IMR-90 (cell line): ENCODE results near the gene PCDHGA4. TPM values are rescaled to one million over a fixed set of nuclear protein-coding genes. Genes with fewer than 3 reads are reported as not detected.

ENCODE experiments used
- ATAC-seq: fragments of 200-7000 bp; cut with Tn5 transposase; 2 replicates; pipeline ENCODE4 v1.9.1; 2020; ENCODE audit warnings: low read depth, mild to moderate bottlenecking, moderate library complexity
- BruUV-seq: library from RNA; stranded (reverse); fragments of 400-500 nt; replicated peaks from 2 replicates; lab custom pipeline; 2021; lab: Mats Ljungman, UMichigan
- CTCF ChIA-PET: fragments of 300-600 bp; formaldehyde crosslinking; extraction: SDS; loops from one replicate; lab custom pipeline; 2021; ENCODE audit warnings: antibody characterized with exemption; lab: Yijun Ruan, JAX
- POLR2A ChIA-PET: fragments of 300-600 bp; sonication (Branson Sonifier 250); formaldehyde crosslinking; loops from one replicate; lab custom pipeline; 2022; ENCODE audit warnings: antibody characterized with exemption; ENCODE audit not compliant: unreplicated experiment; lab: Charles Lee
- DNase-seq: peaks from one replicate; pipeline ENCODE4 v3.0.0; 2013
- H2AFZ ChIP-seq: replicated peaks from 2 replicates; pipeline ENCODE3; 2013; ENCODE audit warnings: low read length, mild to moderate bottlenecking; ENCODE audit not compliant: poor library complexity
- H2AK5ac ChIP-seq: 2 replicates; pipeline ENCODE4 v1.6.1; 2013; ENCODE audit warnings: low read depth, low read length, inconsistent platforms
- H2AK9ac ChIP-seq: replicated peaks from 2 replicates; pipeline ENCODE3; 2013; ENCODE audit warnings: mild to moderate bottlenecking, low read depth, low read length, moderate library complexity; ENCODE audit not compliant: poor library complexity
- H2BK120ac ChIP-seq: 2 replicates; pipeline ENCODE4 v1.6.1; 2013; ENCODE audit warnings: low read depth, low read length, inconsistent platforms
- H2BK15ac ChIP-seq: 3 replicates; pipeline ENCODE4 v1.6.1; 2013; ENCODE audit warnings: low read depth, low read length, inconsistent platforms
- H2BK20ac ChIP-seq: 2 replicates; pipeline ENCODE4 v1.6.1; 2013; ENCODE audit warnings: low read depth, mild to moderate bottlenecking, inconsistent platforms, low read length, moderate library complexity
- H2BK5ac ChIP-seq: 2 replicates; pipeline ENCODE4 v1.6.1; 2013; ENCODE audit warnings: mild to moderate bottlenecking, low read depth, low read length, inconsistent platforms; ENCODE audit not compliant: poor library complexity, severe bottlenecking
- H3K14ac ChIP-seq: replicated peaks from 2 replicates; pipeline ENCODE4 v1.6.1; 2013; ENCODE audit warnings: low read depth, low read length, inconsistent platforms
- H3K18ac ChIP-seq: 2 replicates; pipeline ENCODE4 v1.6.1; 2013; ENCODE audit warnings: low read depth, low read length, control low read depth
- H3K23ac ChIP-seq: 2 replicates; pipeline ENCODE4 v1.6.1; 2013; ENCODE audit warnings: low read depth, low read length, inconsistent platforms
- H3K27ac ChIP-seq: 2 replicates; pipeline ENCODE4 v1.5.1; 2013; ENCODE audit warnings: mild to moderate bottlenecking, control low read depth, low read length; ENCODE audit not compliant: insufficient read depth
- H3K27me3 ChIP-seq: 2 replicates; pipeline ENCODE4 v1.6.1; 2013; ENCODE audit warnings: low read length; ENCODE audit not compliant: control insufficient read depth, insufficient read depth
- H3K36me3 ChIP-seq: 2 replicates; pipeline ENCODE4 v1.6.1; 2013; ENCODE audit warnings: low read length, mixed read lengths; ENCODE audit not compliant: control insufficient read depth, insufficient read depth
- H3K4ac ChIP-seq: 2 replicates; pipeline ENCODE4 v1.6.1; 2013; ENCODE audit warnings: low read depth, low read length, inconsistent platforms
- H3K4me1 ChIP-seq: 2 replicates; pipeline ENCODE4 v1.6.1; 2013; ENCODE audit warnings: low read length, mixed read lengths; ENCODE audit not compliant: control insufficient read depth, insufficient read depth
- H3K4me2 ChIP-seq: 2 replicates; pipeline ENCODE4 v1.6.1; 2013; ENCODE audit warnings: low read depth, mild to moderate bottlenecking, control low read depth, low read length, moderate library complexity
- H3K4me3 ChIP-seq: 2 replicates; pipeline ENCODE4 v1.5.1; 2013; ENCODE audit warnings: low read depth, mild to moderate bottlenecking, control low read depth, low read length, moderate library complexity; ENCODE audit not compliant: insufficient read depth
- H3K56ac ChIP-seq: 2 replicates; pipeline ENCODE4 v1.6.1; 2013; ENCODE audit warnings: low read length, inconsistent platforms; ENCODE audit not compliant: insufficient read depth; ENCODE audit errors: extremely low read depth
- H3K79me1 ChIP-seq, 2 experiments: 2 replicates each; pipeline ENCODE4 v1.6.1; 2013; ENCODE audit warnings: low read length in 2 of 2, inconsistent platforms in 1 of 2, low read depth in 1 of 2
- H3K9ac ChIP-seq: 2 replicates; pipeline ENCODE4 v1.6.1; 2013; ENCODE audit warnings: low read depth, low read length, control low read depth
- H3K9me1 ChIP-seq: 2 replicates; pipeline ENCODE4 v1.6.1; 2013; ENCODE audit warnings: low read length, inconsistent platforms; ENCODE audit not compliant: insufficient read depth
- H3K9me3 ChIP-seq: 2 replicates; pipeline ENCODE4 v1.6.1; 2013; ENCODE audit warnings: low read length; ENCODE audit not compliant: control insufficient read depth, insufficient read depth
- H4K20me1 ChIP-seq: 2 replicates; pipeline ENCODE4 v1.6.1; 2013; ENCODE audit warnings: low read length, inconsistent platforms; ENCODE audit not compliant: insufficient read depth
- H4K5ac ChIP-seq: 2 replicates; pipeline ENCODE4 v1.6.1; 2013; ENCODE audit warnings: mild to moderate bottlenecking, low read depth, low read length, control low read depth
- H4K8ac ChIP-seq, 2 experiments: 2 replicates each; pipeline ENCODE4 v1.6.1; 2013; ENCODE audit warnings: low read depth in 2 of 2, low read length in 2 of 2, control low read depth in 1 of 2, inconsistent platforms in 1 of 2
- H4K91ac ChIP-seq: 2 replicates; pipeline ENCODE4 v1.6.1; 2013; ENCODE audit warnings: low read depth, low read length, inconsistent platforms; ENCODE audit not compliant: insufficient read depth
- BHLHE40 ChIP-seq: fragments of 150-350 bp; IDR thresholded peaks from 2 replicates; pipeline ENCODE4 v1.6.1; 2016; ENCODE audit warnings: mild to moderate bottlenecking, low read depth, low read length
- WGBS, 2 experiments: methylation state at CpG; one replicate each; pipeline versions ENCODE4 v1.1.5 to v1.1.7; 2013; ENCODE audit warnings: missing lambda C conversion rate in 2 of 2; ENCODE audit not compliant: insufficient read length in 1 of 2; ENCODE audit errors: extremely low coverage in 2 of 2; 5-methylcytosine and 5-hydroxymethylcytosine counted together
- dilution Hi-C: fragments of 300-500 bp; cut with HindIII; formaldehyde crosslinking; loops from one replicate; pipeline ENCODE4 v1.14.3; 2018; ENCODE audit warnings: low sequenced_read_pairs; ENCODE audit not compliant: unreplicated experiment
- in situ Hi-C: fragments of 300-500 bp; cut with MboI; formaldehyde crosslinking; loops from 3 replicates; pipeline ENCODE4 v1.14.3; 2019; ENCODE audit warnings: low sequenced_read_pairs, inconsistent platforms, mixed read lengths
- intact Hi-C: fragments of 100-400 bp; cut with micrococcal nuclease; formaldehyde crosslinking; loops from 2 replicates; pipeline ENCODE4 v1.10.0; 2022
- polyA plus RNA-seq, 3 experiments: library from polyadenylated mRNA; depleted of rRNA; stranded (reverse); fragments of >200 nt; gene quantifications; 2 replicates each; pipeline ENCODE4 v1.2.3, GENCODE V29; 2012; ENCODE audit warnings: low replicate concordance in 1 of 3
- total RNA-seq: library from RNA; depleted of rRNA; stranded (reverse); fragments of >200 nt; gene quantifications from 2 replicates; pipeline ENCODE4 v1.2.3, GENCODE V29; 2012

PCDHGA4 gene
- total and polyA plus RNA-seq, 2 of the 4 experiments (the other 2 are of a cell fraction) = 3.5 to 5.4 TPM

GRCh38 chr5:141356950-141357349 lies 2.1 kb downstream of the PCDHGA4 start:
- no peak overlapping the region for H3K4me2 ChIP-seq
- peaks cover 5% of the 10 kb centered on the region; the same call in 1 of the 2 replicates for H3K36me3 ChIP-seq
- no peaks in the 10 kb centered on the region for H3K79me1 ChIP-seq
- H2AK9ac ChIP-seq = no peak overlapping the region
- H3K27ac ChIP-seq = no peak overlapping the region
- H3K4me3 ChIP-seq = no peak overlapping the region
- H3K4ac ChIP-seq = no peak overlapping the region
- no peaks in the 10 kb centered on the region for H3K9me1 ChIP-seq
- H3K4me1 ChIP-seq = no peaks in the 10 kb centered on the region
- no peak for DNase-seq
- no peak overlapping the region; the same call in 1 of the 2 replicates for H3K14ac ChIP-seq
- H3K9ac ChIP-seq = no peak overlapping the region
- ChIA-PET POLR2A (no interaction called here), CTCF (no interaction called here)
- no peak overlapping the region for H4K91ac ChIP-seq
- H3K23ac ChIP-seq = no peak overlapping the region
- no peaks in the 10 kb centered on the region for H3K27me3 ChIP-seq
- no peak for ATAC-seq
- no peak overlapping the region for H2BK120ac ChIP-seq
- H4K8ac ChIP-seq = no peak overlapping the region
- H2AFZ ChIP-seq = peak overlapping the region; percentile 28
- H2BK5ac ChIP-seq = no peak overlapping the region
- no peak overlapping the region for H2BK15ac ChIP-seq
- H3K56ac ChIP-seq = no peak overlapping the region
- H3K18ac ChIP-seq = no peak overlapping the region
- 64% methylated on average over 13 of the region's 19 CpGs; no CpG with 5 or more reads in 1 of the 2 experiments for WGBS, 2 experiments
- no peak overlapping the region for H2BK20ac ChIP-seq
- no TSS peak for BruUV-seq
- H4K5ac ChIP-seq = no peak overlapping the region
- in situ Hi-C loops = no loop called here
- dilution Hi-C loops = no loop called here
- no peak overlapping the region for H2AK5ac ChIP-seq
- peaks cover 59% of the 10 kb centered on the region for H3K9me3 ChIP-seq
- no peak for TF ChIP-seq BHLHE40
- intact Hi-C loops = no loop called here
- H4K20me1 ChIP-seq = no peaks in the 10 kb centered on the region
